Activated CD4-positive, alpha-beta T cell treated with anti-CD3 and anti-CD28 coated beads, Interleukin-2, amount 50 U/mL, for 4 hours (primary cell): ENCODE data around the gene PAK2.
A peak's percentile ranks its signal among the peaks of the same experiment; 100 is the strongest.
"Not testable (repeated sequence)": the region's sequence is repeated elsewhere in the genome, so short reads cannot be mapped to it uniquely, and the experiment has no call there.

Source experiments
- DNase-seq, 2 experiments: peaks; one replicate each; pipeline ENCODE4 v3.0.0-alpha.2; 2020

PAK2 gene

GRCh38 chr3:196848375-196848774 is 108.7 kb downstream of the PAK2 start:
- DNase-seq = not testable (repeated sequence)

GRCh38 chr3:196849180-196849741 is 109.6 kb downstream of the PAK2 start:
- DNase-seq = no peak

- DNase-seq = not testable (repeated sequence)
Observed at GRCh38 chr3:196863000-196863399, 123.3 kb downstream of the PAK2 start.

GRCh38 chr3:196867155-196867506 is 127.5 kb downstream of the PAK2 start:
- no peak for DNase-seq

- peak; percentile 81 to 82 for DNase-seq
Observed at GRCh38 chr3:196867507-196868296, 128.0 kb downstream of the PAK2 start, which contains the start of gene SENP5. Gene SENP5, plus strand, starts transcription at chr3:196867920. Its CDS starts 17,262 bp downstream, at chr3:196885182.

- peak; percentile 0 for DNase-seq
Observed at GRCh38 chr3:196868297-196868661, 128.6 kb downstream of the PAK2 start.

GRCh38 chr3:196872316-196872715 is 132.7 kb downstream of the PAK2 start:
- DNase-seq = no peak

GRCh38 chr3:196874511-196875094 is 134.9 kb downstream of the PAK2 start:
- not testable (repeated sequence) for DNase-seq

GRCh38 chr3:196875258-196875657 is 135.6 kb downstream of the PAK2 start:
- DNase-seq = no peak
